NCI-H1436 treated with DMSO at 0.1 percent for 48 hours (cell line): Measurements from ENCODE around the gene DNAJC3.
"Not testable (repeated sequence)": the region's sequence is repeated elsewhere in the genome, so short reads cannot be mapped to it uniquely, and the experiment has no call there.

ENCODE experiments used
- DNase-seq: peaks from one replicate; lab custom pipeline; 2025; lab: John Stamatoyannopoulos, UW

The DNAJC3 gene

DNA sequence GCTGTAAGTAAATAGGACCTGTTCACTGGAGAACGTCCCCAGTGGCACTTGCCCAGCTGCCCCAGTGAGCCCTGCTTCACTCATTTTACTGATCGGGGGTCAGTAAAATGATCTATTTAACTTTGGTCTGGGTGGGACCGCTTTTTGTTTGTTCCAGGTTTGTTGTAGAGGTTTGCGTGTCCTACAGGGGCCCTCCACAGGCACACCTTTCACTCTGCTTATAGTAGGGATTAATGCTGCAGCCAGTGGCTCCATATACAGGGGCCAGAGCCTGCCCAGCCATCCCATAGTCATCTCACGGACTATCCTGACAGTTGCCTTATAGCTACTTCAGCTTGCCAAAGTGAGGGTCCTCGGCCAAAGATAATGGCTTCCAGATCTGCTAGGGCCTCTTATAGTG lies 104.1 kb downstream of the DNAJC3 start:
- DNase-seq: no peak

DNA sequence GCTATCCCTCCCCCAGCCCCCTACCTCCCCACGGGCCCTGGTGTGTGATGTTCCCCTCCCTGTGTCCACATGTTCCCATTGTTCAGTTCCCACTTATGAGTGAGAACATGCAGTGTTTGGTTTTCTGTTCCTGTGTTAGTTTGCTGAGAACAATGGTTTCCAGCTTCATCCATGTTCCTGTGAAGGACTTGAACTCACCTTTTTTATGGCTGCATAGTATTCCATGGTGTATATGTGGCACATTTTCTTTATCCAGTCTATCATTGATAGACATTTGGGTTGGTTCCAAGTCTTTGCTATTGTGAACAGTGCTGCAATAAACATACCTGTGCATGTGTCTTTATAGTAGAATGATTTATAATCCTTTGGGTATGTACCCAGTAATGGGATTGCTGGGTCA lies 105.0 kb downstream of the DNAJC3 start:
- DNase-seq: not testable (repeated sequence)

DNA sequence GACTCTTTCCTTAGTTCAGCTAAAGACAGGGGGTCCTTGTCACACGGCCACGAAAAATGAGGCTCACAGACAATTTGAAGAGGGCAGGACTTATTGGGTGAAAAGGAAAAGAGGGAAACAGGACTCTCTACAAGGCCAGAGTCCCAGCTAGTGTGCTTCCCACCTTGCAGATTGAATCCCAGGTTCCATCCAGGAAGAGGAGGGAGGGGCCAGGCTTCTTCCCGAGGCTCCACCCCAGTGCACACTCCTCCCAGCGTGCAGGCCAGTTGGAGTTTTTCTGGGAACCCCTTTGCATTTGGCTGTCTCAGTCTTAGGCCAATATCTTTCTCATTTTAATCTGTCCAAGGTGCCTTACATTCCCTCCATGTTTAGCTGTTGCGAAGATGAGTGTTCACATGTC lies 106.8 kb downstream of the DNAJC3 start:
- no peak for DNase-seq

DNA sequence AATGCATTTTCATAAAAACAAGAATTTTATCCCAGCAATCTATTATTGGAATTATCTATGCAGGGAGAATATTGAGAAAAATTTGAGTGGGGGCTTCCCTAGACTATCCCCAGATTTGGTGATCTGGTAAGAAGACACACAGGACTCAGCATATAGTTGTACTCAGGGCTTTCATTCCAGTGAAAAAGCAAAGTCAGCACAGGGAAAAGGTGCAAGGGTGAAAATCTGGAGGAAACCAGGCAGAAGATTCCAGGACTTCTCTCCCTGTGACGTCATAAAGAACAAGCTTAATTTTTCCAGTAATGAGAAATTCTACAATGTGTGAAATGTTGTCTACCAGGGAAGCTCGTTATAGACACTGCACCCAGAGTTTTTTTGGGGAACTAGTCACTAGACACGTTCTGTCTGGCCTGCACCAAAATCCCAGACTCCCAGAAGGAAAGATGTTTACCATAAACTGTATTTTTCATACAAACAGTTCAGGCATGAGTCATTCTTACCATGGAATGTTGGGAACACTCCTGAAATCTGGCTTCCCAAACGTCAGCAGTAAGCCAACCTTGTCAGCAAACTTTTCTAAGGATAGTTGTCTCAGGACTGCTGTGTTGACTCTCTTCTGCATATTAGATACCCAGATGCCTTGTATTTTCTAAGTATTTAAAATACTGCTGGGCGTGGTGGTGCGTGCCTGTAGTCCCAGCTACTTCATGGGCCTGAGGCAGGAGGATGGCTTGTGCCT lies 107.4 kb downstream of the DNAJC3 start:
- no peak for DNase-seq

DNA sequence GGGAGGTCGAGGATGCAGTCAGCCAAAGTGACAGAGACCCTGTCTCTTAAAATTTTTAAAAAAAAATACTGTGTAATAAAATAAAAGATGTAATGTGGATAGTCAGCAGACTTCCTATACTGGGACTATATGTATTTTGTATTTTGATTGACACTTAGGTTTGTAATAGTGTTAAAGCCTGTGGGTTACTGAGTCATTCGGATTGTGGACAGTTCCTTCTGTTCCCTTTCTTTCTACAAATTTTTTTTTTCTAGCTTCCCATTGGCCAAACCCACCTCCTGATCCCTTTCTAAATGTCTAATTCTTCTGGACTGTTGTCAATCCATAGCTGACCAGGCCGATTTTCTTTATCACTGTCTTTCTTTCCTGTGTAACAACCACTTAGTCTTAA lies 108.0 kb downstream of the DNAJC3 start:
- DNase-seq: no peak

DNA sequence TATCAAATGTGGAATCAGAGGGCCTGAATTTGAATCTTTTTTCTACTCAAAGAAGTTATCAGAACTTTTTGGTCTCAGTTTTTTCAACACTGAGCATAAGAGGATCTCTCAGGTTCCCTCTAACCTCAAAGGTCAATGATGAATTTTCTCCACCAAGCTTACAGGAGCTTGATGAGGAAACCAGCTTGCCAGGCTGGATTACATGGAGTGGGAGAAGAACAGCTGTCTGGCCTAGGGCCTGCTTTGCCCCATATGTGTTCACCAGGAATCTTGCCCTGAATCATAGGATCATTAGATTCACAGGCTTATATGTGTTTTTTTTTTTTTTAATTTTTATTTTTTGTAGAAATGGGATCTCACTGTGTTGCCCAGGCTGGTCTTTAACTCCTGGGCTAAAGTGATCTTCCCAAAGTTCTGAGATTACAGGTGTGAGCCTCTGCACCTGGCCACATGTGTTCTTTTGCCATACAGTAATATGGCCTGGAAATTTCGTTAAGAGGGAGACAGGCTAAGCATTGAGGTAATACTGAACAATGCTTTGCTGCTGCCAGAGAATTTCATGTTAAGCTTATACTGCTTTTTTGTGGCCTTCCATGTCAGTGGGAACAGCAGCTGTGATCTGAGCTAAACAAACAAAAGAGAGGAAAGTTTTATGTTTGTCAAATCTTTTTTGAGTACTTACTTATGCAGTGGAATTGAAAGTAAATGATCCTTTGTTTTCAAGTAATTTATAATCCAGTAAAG lies 110.6 kb downstream of the DNAJC3 start:
- DNase-seq: no peak

DNA sequence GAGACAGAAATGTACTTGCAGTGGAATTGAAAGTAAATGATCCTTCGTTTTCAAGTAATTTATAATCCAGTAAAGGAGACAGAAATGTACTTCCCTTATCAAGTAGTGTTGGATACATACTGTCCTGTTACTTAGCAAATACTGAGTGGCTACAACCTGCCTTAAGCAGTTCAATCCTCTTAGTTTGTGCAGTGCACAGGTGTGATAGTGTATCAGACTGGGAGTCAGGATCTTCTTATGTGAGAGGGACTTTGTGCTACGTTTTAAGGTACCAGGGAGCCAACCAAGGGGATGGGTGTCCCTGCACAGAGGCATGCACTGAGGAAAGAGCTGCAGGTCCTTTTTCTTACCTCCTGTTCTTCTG lies 111.1 kb downstream of the DNAJC3 start:
- DNase-seq: no peak

DNA sequence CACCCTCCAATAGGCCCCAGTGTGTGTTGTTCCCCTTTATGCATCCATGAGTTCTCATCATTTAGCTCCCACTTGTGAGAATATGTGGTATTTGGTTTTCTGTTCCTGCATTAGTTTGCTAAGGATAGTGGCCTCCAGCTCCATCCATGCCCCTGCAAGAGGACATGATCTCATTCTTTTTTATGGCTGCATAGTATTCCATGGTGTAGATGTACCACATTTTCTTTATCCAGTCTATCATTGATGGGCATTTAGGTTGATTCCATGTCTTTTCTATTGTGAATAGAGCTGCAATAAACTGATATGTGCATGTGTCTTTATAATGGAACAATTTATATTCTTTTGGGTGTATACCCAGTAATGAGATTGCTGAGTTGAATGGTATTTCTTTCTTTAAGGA lies 112.4 kb downstream of the DNAJC3 start:
- DNase-seq: not testable (repeated sequence)

DNA sequence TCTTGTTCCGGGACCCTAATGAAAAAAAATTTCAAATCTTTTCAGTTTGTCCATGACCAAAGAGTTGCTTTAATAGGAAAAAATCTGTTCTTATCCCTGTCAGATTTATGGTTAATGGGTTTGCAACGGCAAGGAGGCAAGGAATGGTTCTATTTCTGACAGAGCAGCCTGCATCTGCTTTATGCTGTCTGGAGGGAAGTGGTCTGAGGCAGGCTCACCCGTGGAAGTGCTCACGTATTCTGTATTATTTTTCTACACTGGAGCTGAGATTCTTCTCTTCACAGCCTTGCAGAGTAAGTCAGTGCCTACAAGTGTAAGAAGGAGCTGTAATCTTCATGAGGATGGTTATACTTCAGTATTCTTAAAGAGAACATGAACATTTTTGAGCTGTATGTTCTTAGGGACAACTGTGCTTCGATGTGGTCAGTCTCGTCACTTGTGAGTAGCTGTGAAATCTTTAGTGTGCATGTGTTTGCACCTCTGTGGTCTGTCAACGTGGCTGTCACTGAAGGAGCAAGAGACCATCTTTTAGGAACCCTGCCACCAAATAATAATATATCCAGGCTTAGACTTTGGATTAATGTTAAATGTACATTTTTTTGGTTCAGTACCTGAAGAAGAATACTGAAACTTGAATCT lies 114.3 kb downstream of the DNAJC3 start:
- no peak for DNase-seq

DNA sequence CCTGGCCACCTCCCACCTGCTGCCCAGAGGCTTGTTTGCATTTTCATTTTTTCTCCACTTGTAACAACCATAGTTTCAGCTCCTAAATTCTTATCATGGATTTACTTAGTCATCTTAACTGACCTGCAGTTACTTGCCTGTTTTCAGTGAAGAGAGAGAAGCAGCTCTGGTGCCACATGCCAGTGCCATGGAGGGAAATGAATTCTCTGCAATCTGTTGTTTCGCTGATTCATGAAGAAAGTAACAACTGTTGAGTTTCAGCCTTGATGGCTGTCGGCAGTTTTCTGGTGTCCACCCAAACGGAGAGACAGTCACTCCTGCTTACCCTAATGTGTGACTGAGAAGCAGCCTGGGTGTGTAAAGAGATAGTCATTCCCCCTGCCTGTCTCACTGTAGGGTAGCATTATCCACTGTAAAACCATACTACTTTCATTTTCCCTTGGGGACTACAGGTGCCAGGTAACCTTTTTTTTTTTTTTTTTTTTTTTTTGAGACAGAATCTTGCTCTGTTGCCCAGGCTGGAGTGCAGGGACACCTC lies 116.1 kb downstream of the DNAJC3 start:
- no peak for DNase-seq

DNA sequence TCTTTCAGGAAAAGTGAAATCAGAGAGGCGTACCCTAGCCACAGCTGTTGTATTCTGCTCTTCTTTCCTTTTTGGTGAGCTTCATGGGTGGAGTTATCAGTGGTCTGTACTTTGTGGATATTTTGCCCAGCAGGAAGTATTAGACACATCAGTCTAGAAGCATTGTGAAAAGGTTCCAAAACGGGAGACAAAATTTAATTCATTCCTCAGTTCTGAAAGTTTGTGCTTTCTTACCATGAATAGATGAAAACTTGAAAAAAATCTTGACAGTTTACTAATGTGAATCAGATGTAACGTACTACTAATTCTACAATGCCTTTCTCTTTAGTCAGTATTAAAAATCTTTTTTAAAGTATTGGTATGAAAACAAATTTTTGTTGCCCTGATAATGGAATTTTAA lies 116.8 kb downstream of the DNAJC3 start:
- no peak for DNase-seq

DNA sequence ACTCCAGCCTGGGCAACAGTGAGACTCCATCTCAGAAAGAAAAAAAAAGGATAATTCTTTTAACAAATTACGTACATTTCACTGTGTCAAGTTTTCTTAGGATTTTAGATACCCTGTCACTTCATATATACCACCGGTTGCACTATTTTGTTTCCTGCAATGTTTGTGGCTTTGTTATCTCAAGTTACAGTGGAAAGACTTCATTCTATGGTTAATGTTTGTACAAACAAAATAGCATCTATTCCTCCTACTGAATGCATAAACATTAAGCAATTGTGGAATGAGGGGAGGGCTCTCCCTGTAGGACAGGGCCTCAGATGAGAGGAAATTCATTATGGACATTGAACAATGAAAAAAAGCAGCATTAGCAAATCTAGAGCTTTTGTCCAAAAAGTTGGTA lies 120.1 kb downstream of the DNAJC3 start:
- DNase-seq: no peak

DNA sequence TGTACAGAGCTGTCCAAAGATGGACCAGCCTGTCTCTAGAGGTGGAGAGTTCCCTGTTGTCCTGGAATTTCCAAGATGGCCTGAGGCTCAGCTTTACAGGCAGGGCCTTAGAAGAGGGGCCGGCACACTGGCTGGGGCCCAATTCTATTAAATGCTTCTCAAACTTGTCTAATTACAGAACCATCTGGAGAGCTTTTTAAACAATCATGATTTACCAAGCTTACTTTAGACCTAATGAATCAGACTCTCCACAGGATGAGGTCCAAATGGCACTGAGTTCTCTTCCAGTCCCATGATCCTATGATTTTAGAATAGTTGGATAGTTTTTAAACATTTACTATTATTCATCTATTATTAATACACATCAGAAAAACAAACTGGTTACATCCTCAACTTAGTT lies 123.5 kb downstream of the DNAJC3 start:
- no peak for DNase-seq

DNA sequence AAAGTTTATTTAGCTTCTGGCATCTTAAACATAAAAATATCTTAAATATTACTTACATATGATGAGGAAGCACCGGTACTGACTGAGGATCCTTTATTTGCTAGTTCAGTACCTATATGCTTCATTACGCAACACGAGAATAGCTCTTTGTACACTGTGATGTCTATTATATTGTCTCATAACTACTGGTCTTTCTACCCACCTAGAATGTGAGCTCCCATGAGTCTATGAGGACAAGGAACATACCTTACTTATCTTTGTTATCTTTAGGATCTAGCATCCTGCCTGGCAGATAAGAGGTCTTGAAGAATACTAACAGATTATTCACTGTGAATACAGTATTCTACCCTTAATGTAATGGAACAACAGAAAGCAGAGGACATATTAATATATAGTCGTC lies 124.9 kb downstream of the DNAJC3 start:
- no peak for DNase-seq

DNA sequence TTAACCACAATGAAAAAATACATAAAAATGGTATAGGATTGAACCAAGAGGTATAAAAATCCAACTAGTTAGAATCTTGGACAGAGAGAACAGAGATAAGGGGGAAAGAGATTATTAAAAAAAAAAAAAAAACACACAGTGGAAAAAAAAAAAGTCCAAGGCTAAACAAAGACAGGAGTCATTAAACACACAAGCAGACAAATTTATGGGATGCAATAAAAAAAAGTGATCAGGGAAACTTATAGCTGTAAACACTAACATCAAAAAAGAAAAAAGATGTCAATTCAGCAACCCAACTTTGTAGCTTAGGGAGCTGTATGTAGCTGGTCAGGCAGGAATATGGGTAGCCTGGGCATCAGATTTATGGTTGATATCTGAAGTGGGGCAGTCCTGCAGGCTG lies 129.0 kb downstream of the DNAJC3 start:
- DNase-seq: no peak

DNA sequence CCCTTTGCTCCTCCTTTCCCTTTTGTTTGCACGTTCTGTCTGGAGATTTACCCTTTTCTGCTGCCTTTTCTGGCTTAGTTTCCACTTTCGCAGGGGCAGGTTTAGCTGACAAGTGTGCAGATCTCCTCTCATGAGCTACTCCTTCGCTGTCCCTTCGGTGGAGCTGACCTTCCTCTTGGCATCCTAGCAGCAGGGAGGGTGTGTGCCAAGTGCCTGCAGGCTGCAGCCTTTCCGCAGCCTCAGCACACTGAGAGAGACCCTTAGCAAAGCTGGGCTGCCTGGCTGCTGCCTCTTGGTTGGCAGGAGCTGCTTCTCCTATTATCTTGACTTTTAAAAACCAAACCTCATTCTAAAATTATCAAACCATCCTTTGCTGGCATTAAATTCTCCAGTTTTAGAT lies 132.5 kb downstream of the DNAJC3 start:
- no peak for DNase-seq

DNA sequence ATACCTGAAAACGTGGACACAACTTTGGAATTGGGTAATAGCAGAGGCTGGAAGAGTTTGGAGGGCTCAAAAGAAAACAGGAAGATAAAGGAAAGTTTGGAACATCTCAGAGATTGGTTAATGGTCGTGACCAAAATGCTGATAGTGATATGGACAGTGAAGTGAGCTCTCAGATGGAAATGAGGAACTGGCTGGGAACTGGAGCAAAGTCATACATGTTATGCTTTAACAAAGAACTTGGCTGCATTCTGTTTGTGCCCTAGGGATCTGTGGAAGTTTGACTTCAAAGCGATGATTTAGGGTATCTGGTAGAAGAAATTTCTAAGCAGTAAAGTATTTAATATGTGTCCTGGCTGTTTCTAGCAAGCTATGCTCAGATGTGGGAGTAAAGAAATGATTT lies 136.2 kb downstream of the DNAJC3 start:
- no peak for DNase-seq

DNA sequence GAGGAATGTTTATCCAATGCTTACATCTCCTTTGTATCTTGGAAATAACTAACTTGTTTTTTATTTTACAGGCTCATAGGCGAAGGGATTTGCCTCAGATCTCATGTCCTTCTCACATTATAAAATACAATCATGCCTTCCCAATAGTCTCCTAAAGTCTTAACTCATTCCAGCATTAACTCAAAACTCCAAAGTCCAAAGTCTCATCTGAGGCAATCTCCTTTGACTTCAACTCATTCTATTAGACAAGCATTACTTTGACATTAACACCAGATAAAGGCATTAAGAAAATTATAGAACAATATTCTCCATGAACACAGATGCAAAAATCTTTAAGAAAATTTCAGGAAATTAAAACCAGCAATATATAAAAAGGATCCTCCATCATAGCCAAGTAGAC lies 137.6 kb downstream of the DNAJC3 start:
- no peak for DNase-seq

DNA sequence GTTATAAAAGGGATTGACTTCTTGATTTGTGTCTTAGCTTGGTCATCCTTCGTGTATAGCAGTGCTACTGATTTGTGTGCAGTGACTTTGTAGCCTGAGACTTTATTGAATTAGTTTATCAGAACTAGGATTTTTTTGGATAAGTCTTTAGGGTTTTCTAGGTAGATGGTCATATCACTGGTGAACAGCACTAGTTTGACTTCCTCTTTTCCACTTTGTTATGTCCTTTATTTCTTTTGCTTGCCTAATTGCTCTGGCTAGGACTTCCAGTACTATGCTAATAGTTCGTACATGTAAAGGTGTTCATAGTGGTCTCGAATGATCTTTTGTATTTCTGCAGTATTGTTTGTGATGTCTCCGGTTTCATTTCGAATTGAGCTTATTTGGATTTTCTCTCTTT lies 145.4 kb downstream of the DNAJC3 start:
- DNase-seq: no peak

DNA sequence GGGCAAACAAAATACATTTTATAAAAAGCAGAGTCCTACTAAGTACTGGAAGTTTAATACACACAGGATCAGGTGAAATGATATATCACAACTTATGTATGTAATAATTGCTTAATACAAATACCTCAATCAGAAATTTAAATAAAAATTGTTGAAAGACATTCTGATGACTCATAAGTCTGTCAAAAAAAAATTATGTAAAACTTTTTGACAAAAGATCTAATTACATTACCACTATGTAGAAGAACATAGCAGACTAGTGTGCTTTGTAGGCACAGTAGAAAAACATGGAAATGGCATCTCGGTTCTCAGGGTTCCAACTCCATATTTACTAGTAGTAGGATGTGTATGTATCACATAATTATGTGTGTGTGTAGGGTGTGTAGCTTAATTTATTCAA lies 156.2 kb downstream of the DNAJC3 start:
- DNase-seq: no peak

DNA sequence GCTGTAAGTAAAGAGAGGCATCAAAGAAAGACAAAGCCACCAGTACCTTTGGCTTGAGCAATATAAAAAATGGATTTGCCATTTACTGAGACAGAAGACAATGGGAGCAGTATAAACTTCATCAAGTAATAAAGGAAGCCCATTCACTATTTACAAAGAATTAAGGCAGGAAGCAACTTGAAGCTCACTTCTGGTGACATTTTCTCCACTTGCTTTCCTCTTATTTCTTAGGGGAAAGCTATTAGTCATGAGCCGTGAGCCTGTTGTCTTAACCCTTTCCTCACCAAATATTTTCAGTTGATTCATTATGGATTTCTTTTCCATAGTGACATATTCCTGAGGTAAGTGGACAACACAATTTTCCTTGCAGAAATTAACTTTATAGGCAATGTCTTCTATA lies 156.8 kb downstream of the DNAJC3 start:
- no peak for DNase-seq

DNA sequence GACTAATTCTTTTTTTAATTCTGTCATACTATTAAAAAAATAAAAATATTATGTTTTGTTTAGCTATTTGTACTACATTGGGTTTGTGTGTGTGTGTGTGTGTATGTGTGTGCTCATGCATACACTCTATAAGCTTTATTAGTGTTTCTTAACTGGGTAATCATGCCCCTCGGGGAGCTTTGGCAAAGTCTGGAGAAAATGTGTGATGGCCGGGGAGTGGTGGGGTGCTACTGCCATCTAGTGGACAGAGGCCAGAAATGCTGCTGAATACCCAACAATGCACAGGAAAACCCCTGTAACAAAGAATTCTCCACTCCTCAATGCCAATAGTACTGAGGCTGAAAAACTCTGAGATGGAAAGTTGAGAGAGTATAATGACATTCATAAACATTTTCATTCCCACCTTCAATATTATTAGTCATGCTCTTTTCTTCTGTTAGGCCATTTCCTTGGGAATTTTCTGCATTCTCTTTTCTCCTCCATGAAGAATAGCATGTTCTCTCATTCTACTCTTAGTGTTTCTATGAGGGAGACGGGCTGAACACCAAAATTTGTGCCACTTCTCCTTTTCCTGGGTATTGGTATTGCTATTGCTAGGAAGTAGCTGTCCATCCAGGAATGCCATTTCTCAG lies 157.3 kb downstream of the DNAJC3 start:
- DNase-seq: no peak

DNA sequence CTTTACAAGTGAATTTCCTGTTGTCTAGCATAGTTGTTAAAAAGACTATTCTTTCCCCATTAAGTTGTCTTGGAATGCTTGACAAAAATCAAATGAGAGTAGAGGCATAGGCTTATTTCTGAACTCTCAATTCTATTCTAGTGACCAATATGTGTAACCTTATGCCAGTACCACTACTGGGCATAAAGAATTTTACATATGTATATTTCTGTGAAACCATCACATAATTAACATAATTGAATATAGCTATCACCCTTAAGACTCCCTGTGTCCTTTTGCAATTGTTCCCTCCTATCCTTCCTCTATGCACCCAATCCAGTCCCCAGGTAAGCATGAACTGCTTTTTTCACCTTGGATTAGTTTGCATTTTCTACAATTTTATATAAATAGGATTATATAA lies 165.0 kb downstream of the DNAJC3 start:
- no peak for DNase-seq
